UCSD-AML1 (cell line): ENCODE results near the gene BSG.
A peak's percentile ranks its signal among the peaks of the same experiment; 100 is the strongest.
"Not testable (repeated sequence)": the region's sequence is repeated elsewhere in the genome, so short reads cannot be mapped to it uniquely, and the experiment has no call there.

Experiments used
- DNase-seq: peaks from one replicate; lab custom pipeline; 2025; ENCODE audit not compliant: unreplicated experiment; lab: John Stamatoyannopoulos, UW

Gene BSG

GRCh38 chr19:617551-618246 lies 45.3 kb downstream of the BSG start:
- no peak for DNase-seq

- no peak for DNase-seq
Observed at GRCh38 chr19:618247-618619, 45.8 kb downstream of the BSG start.

- DNase-seq: no peak
Observed at GRCh38 chr19:618674-619285, 46.4 kb downstream of the BSG start.

GRCh38 chr19:619286-620002 lies 47.0 kb downstream of the BSG start:
- no peak for DNase-seq

- no peak for DNase-seq
Observed at GRCh38 chr19:620166-620862, 47.9 kb downstream of the BSG start.

GRCh38 chr19:621191-621590 lies 48.8 kb downstream of the BSG start:
- DNase-seq: not testable (repeated sequence)

GRCh38 chr19:621819-622218 lies 49.4 kb downstream of the BSG start:
- no peak for DNase-seq

GRCh38 chr19:622666-623065 lies 50.3 kb downstream of the BSG start:
- DNase-seq: no peak

- DNase-seq: no peak
Observed at GRCh38 chr19:623175-623916, 51.0 kb downstream of the BSG start.

GRCh38 chr19:623974-624373 lies 51.6 kb downstream of the BSG start:
- no peak for DNase-seq

- DNase-seq: no peak
Observed at GRCh38 chr19:624433-625109, 52.2 kb downstream of the BSG start.

- DNase-seq: no peak
Observed at GRCh38 chr19:625257-625656, 52.9 kb downstream of the BSG start.

- not testable (repeated sequence) for DNase-seq
Observed at GRCh38 chr19:626566-626965, 54.2 kb downstream of the BSG start.

GRCh38 chr19:628168-628567 lies 55.8 kb downstream of the BSG start:
- DNase-seq: no peak

GRCh38 chr19:629515-629914 lies 57.1 kb downstream of the BSG start:
- DNase-seq: not testable (repeated sequence)

GRCh38 chr19:629961-630714 lies 57.7 kb downstream of the BSG start:
- DNase-seq: no peak

GRCh38 chr19:632579-633067 lies 60.2 kb downstream of the BSG start:
- DNase-seq: peak; percentile 54
